Stimulated activated CD4-positive, alpha-beta T cell treated with anti-CD3 and anti-CD28 coated beads, TNF-alpha, amount 100 ng/mL, for 48 hours (primary cell): ENCODE data around the gene PCBP3.

ENCODE experiments used
- DNase-seq, 3 donors: peaks; one replicate each; pipeline ENCODE4 v3.0.0-alpha.2; 2020; ENCODE audit warnings: low read depth in 3 of 3

Gene PCBP3

DNA sequence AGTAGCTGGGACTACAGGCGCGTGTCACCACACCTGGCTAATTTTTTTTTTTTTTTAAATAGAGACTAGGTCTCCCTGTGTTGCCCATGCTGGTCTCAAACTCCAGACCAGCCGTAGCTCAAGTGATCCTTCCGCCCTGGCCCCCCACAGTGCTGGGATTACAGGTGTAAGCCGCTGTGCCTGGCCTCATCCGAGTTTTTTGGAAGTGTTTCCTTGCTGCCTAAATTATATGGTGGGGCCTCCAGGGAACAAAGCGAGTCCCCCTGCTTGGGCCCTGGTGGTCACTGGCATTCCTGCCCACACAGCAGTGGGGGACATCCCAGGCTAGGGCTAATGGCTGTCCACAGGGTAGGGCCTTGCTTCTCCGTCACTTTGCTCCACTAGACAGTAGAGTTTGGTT is 143.8 kb downstream of the PCBP3 start:
- DNase-seq, result no peak

DNA sequence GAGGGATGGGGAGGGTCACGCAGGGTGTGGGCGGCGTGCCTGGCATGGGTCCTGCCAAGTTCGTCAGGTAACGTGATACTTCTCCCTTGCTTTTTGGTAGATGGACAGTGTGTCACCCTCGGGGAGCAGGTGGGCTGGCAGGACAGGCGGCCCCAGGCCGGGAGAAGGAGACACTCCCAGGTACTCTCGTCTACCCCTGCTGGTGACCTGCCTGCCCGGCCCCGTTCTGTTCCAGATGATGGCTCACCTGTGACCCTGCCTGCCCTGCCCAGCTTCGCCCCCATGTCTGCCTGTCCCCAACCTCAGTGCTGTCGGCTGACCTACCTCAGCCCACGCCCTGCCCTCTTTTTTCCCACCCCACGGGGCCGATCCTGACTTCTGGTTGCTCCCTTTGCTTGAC is 144.7 kb downstream of the PCBP3 start:
- no peak for DNase-seq

DNA sequence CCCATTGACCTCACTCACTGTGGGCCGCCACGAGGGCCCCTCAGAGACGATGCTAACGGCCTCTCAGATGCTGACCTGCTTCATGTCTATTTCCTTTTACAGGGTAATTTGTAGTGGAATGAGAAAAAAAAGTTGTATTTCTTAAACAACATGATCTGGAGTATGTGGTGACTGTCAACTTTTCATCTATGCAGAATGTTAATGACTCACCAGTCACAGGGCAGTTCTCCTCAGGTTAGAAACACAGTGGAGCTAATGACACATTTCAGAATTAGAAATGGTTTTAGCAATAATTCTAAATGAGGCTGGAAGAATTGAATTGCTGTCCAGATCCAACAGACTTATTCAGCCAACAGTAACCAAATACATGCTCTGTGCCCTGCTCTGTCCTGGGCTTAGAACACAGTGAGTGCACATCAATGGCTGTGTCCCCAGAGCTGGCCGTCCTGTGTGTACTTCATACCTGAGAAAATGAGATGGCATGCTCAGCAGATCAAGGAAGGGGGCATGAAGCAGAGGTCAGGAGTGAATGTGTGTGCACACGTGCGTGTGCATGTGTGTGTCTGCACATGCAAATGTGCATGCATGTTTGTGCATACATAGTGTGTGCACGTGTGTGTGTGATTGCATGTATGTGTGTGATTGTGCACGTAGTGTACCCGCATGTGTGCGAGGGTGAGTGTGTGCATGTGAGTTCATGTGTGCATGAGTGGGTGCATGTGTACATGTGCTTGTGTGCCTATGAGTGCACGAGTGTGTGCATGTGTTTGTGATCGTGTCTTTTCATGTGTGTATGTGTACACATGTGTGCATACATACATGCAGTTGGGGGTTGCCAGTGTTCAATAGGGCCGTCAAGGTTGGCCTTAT is 145.3 kb downstream of the PCBP3 start:
- no peak for DNase-seq

DNA sequence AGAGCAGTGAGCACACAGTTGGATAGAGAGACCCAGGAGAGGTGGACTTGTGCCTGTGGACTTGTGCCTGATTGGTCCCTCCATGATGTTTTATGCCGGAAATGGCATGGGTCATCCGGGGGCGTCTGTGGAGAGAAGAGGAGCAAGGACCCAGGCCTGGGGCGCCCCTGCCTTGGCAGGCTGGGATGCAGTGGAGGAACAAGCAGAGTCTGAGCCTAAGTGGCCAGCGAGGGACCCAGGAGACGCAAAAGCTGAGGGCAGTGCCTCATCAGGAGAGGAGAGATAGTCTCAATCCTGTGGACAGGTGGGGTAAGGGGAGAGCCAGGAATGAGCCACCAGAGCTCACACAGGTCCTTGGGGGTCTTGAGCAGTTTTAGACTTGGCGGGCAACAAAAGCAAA is 146.9 kb downstream of the PCBP3 start:
- DNase-seq, result no peak

DNA sequence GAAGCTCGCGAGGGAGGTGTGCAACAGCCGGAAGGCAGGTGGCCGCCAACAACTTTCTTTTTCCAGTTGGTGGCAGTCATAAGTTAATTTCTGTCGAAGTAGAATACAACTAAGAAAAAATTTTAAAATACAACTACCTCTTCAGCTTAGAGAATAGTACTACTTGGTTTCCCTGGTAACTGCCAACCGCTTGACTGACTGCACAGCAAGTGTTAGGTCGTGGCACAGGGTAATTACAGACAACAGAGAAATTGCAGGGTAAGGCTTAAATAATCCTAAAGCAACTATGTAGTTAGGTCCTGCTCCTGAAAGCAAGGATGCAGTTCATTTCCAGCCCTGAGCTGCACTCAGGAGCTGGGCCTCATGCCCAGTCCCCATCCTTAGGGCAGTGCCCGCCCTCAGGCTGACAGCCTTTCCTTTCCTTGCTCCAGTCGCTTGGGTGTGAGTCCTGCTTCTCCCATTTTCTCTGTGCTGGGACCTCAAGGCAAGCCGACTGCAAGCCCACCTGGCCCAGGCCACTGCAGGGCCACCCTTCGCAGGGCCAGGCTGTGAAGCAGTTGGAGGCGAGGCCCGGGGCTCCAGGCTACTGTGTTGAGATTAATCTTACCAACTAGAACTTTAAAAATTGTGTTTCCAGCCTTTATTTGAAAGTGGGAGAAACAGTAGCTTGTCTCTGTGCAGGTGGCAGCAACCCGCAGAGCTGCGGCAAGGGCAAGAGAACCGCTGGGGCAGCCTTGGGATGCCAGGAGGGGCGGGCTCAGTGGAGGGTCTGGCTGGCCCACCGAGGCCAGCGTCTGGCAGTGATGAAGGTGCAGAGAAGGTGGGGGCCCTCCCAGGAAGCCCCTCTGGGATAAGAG is 148.3 kb downstream of the PCBP3 start:
- DNase-seq, result no peak

DNA sequence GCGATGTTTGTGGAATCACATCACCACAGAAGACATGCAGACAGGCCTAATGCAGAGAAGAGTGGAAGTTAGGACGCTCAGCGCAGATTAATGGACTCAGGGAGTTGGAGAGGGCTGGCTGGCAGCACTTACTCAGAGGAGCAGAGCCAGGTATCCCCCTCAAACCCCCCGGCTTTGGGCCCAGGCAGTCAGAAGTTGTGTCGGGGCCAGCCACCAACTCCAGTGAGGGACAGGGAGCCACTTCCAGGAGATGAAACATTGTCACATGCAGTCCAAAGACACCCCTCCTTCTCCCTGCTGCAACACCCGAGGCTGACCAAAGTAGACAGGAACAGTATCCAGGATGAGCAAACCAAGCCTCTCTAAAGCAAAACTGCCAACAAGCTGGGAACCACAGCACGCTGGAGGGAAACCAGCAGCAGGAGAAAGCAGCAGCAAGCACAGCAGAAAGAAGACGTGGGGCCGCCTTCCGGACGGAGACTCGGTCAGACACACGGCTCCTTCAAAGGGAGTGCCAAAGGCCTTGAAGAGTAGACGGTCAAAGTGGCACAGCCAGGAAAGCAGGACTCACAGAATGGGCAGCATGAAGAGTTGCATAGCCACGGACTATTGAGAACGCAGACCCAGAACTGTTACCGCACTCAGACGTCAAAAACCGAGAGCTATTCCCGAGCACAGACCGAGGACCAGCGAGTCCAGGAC is 149.3 kb downstream of the PCBP3 start:
- no peak for DNase-seq

DNA sequence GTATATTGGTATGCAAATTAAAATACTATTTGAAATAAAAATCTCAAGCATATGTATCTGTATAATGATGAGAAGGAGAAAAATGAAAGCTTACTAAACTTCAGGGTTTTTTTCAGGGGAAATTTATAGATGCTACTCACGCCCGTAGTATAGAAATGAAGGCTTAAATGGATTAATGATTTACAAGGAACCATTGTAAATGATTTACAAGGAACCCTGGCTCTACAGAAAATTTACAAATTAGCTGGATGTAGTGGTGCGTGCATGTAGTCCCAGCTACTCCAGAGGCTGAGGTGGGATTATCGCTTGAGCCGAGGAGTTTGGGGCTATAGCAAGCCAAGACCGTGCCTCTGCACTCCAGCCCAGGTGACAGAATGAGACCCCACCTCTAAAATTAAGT is 150.5 kb downstream of the PCBP3 start:
- DNase-seq, result no peak

DNA sequence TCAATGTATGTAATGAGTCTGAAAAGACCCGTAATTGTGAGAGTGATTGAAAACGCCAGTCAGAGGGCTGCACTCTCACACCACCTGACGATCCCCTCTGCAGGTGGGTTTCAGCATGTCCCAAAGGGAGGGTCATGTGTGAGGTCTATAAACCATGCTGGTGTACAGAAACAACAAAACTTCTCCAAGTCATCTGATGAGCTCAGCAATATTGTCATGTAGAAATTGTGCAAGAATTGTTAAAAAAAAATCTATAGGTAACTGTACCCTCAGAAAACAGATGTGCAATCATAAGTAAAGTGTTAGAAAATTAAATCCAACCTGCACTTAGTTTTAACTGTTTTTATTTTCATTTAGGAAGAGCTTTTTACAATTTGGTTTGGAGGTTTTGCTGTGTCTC is 152.5 kb downstream of the PCBP3 start:
- no peak for DNase-seq

DNA sequence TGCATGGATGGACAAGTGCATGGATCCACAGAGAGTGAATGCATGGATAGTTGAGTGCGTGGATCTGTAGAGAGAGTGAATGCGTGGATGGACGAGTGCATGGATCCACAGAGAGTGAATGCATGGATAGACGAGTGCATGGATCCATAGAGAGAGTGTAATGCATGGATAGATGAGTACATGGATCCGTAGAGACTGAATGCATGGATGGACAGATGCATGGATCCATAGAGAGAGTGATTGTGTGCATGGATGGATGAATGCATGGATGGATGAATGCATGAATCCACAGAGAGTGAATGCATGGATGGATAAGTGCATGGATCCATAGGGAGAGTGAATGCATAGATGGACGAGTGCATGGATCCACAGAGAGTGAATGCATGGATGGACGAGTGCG is 153.8 kb downstream of the PCBP3 start:
- no peak for DNase-seq

DNA sequence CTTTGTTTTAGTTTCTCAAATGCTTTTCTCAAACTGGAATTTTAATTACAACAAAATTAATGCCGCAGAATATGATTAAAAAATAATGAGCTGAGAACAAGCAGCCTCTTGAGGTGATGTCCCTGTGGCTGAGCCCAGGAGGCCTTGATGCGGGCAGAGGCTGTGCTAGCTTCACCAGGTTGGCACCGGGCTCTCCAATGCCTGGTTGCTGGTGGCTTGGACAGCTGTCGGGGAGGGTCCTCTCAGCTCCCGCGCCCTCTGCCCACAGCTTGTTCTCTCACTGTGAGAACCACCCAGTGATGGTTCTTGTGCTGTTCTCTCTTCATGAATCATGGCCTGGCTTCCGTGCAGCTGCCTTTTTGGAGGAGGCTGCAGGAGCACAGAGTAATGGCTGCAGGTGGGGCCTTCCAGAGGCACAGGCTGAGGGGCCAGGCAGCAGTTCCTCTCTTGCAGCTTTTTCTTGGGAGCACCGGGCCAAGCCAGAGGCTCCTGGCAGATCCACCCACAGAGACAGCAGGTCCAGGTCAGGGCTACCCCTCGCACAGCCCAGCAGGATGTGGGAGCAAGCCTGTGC is 156.3 kb downstream of the PCBP3 start:
- no peak for DNase-seq

DNA sequence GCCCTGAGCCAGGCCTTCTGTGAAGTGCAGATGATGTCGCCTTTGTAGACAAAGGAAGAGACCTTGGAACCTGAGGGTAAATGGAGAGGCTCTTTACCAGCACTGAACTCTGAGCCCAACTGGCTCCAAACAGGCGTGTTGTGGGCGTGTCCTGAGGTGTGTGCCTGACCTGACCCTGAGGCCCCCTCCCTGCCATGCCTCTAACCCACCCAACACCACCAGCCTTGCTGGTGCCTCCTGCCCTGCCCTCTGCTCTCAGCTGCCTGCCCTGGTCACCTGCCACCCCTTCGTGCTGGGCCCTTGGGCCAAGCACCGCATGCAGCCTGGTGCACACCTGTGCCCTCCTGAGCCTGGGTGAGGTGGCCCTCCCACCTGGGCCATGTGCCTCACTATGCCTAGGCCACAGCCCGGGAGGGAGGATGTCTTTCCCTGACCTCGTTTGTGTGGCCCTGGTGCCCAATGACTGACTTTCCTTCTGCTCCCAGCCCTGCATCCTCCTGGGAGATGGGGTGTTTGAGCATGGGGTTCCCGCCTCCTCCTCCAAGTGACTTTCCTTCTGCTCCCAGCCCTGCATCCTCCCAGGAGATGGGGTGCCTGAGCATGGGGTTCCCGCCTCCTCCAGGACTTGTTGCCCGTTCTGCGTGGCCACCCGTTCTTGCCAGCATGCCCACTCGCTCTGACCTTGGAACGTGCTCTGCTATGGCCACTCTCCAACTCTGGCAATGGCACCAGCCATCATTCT is 157.0 kb downstream of the PCBP3 start:
- no peak for DNase-seq

DNA sequence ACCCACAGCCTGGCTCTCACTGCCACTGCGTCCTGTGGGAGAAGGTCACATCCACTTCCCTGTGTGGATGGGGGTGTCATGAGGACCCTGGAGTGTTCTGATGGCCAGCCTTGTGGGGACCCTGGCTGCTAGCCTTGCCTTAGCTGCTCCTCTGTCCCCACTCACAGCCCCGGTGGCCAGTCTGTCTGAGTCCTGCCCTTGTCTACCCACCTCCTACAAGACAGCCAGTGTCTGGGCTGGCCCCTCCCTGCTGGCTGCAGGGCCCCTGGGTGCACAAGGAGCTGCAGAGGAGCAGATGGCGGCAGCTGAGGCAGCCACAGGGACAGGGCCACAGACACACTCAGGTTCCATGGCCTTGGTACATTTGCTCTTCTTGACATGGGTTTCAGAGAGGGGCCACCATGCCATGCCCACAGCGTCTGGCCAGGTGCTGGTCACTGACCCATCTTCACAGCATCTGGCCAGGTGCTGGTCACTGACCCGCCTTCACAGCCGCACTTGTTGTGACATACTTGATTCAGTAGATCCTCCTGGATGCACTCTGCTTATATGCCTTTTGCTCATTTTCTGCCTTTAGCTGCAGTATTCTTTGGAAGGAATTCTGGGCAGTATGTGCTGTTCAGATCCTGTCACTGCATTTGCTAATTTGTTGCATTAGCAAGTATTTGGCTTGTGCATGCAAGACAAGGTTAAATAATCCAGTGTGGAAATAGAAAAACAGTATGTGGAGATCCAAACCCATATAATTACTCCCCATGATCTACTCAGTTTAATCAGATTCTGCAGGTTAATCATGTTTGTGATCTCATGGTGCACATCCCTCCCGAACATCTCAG is 157.8 kb downstream of the PCBP3 start:
- no peak for DNase-seq

DNA sequence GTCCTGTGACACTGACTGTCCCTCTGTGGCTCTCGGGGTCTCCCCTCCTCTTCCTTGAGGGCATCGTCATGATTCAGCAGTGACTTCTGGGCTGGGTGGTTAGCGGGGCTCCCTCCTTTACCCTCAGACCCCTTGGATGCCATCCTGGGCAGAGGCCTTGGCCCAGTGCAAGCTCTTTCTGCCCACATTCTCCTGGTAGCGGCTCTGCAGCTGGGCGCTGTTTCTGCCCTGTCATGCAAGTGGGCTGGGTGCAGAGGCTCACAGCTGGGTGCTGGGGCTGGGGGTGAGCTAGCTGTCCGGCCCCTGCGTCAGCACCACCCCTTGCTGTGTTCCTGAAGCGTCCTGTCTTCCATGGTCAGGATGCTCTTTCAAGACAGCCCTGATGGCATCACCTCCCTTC is 158.5 kb downstream of the PCBP3 start:
- DNase-seq, result no peak

DNA sequence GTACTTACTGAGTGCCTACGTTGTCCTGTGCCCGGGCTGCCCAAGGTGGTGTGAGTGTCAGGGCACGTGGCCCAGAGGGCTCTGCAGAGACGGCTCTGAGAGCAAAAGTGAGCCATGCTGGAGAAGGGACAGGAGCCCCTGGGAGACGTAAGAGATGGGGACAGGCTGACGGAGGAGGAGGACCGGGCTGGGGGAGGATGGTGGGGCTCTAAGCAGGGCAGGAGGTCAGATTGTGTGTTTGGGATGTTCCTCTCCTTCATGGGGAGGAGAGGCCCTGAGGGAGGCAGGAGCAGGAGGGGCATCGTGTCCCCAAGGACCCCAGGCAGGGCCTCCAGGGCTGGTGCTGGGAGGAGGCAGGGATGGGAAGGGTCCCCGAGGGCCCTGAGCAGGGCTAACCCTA is 158.9 kb downstream of the PCBP3 start:
- no peak for DNase-seq

DNA sequence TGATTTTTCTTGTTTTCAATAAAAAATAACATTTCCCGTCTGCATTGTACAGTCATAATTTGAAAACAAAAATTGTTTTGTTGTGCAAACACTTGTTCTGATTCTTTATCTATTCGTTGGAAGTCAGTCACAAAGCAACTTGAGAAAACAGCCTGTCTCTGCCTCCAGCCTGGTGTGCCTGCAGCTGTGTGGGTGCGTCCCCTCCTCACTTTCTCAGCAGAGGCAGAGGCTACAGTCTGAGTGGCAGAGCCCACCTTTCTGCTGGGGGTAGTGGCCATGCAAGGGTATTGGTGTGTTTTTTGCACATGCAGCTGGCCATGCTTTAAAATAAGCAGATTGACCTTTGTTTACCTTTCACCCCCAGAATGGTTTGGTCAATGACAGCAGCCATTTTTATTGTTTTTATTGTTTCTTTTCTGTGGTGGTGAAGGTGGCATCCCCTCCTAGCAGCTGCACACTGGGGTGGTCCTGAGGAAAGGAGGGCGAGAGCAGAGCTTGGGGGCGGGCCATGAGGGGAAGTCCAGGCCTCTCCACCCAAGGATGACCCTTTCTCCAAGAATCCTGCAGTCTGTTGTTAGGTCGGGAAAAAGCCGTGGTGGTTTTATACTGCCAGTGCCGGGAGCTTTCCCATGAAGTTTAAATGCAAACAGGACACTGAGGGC is 159.6 kb downstream of the PCBP3 start:
- no peak for DNase-seq

DNA sequence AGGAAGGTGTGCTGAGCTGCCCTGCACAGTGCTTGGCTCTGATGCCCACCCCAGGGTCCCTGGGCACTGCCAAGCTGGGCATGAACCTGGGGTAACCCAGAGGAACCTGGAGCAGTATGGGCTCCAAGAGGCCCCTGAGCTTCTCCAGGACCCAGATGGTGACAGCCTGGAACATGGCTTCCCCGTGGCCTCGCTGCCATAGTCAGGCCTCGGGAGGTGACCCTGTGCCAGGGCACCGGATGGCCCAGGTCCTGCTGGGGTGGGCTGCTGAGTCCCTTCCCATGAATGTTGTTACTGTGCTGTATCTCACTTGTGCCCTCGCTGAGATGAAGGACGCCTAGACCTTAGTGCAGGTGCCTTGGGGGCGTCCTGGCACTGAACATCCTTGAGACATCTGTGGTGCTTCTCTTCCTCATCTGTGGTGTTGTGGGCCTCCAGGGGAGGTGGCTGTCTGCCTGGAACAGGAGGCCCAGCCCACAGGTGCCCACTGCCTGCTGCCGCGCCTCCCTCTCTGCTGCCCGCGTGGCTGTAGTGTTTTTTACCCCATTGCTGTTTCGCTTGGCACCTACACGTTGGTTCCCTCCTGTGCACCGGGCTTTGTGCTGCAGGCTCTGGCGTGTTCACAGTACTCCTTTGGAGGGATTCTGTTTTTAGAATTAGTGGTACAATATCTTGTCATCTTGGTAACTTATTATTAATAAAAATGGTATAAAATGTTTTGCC is 160.3 kb downstream of the PCBP3 start:
- no peak for DNase-seq

DNA sequence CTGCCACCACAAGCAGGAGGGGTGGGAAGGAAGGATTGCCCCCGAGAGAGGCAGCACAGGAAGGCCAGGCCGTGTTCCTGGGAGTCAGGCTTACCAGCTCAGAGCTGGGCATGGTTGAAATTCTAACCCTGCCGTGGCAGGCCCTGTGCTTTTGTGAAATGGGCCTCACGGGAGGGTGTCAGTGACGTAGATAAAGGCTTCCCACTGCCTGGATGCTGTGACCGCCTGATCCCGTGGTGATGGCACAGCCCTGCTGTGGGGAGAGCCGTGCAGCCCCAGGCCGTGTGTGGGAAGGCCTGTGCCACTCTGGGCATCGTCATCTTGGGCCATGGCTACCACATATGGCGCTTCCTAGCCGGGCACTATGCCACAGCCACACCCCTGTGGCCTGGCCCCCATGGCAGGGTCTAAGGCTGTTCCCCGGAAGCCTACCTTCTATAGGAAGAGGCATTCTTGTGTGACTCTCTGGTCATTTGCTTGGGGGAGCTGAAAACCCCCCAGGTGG is 161.3 kb downstream of the PCBP3 start:
- DNase-seq, result no peak

DNA sequence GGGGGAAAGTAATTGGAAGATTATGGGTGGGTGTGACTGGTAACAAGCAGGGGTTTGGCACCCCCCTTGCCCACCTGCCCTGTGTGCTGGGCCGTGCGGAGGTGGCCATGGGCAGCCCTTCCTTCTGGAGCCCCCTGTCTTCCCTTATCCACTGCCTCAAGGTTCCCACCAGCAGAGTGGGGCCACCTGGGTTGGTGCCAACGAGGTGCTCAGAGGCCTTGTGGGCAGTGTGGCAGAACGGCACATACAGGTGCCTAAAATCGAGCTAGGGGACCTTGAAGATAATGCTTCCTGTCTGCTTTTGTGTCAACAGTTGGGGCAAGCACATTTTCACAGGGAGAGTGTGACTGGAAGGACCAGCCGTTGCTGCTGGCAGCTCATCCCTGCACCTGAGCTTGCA is 161.8 kb downstream of the PCBP3 start:
- DNase-seq, result no peak

DNA sequence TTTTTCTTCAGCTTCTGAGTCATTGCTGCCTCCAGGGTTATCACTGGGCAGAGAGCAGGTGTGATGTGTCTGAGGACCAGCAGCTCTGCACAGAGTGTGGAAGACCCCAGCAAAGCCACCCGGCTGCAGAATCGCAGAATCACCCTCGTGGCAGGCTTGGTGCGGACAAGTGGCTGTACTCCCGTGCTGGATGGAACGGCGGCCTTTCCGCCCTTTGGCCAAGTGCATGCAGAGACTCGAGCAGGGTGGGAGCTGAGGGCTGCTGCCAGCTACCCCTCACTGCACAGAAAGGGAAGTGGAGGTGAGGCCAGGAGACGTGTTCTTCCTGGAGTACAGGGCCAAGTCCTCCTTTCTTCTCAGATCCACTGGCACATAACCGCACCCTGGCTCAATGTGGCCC is 162.5 kb downstream of the PCBP3 start:
- no peak for DNase-seq
